OCI-LY3 (cell line): Measurements from ENCODE around the gene MYOF.

Experiments used
- EZH2phosphoT487 ChIP-seq: fragments of 200-600 bp; shearing (Covaris generic); IDR thresholded peaks from 2 replicates; pipeline ENCODE4 v1.6.1; 2018; ENCODE audit warnings: antibody characterized with exemption, mixed run types, low read depth
- TF ChIP-seq, protein P1 (sequence below): fragments of 200-600, 300-600 bp; sonication (generic); IDR thresholded peaks from 2 replicates; pipeline ENCODE4 v1.5.1; 2014; ENCODE audit warnings: antibody characterized with exemption, low read length, low read depth

DNA sequence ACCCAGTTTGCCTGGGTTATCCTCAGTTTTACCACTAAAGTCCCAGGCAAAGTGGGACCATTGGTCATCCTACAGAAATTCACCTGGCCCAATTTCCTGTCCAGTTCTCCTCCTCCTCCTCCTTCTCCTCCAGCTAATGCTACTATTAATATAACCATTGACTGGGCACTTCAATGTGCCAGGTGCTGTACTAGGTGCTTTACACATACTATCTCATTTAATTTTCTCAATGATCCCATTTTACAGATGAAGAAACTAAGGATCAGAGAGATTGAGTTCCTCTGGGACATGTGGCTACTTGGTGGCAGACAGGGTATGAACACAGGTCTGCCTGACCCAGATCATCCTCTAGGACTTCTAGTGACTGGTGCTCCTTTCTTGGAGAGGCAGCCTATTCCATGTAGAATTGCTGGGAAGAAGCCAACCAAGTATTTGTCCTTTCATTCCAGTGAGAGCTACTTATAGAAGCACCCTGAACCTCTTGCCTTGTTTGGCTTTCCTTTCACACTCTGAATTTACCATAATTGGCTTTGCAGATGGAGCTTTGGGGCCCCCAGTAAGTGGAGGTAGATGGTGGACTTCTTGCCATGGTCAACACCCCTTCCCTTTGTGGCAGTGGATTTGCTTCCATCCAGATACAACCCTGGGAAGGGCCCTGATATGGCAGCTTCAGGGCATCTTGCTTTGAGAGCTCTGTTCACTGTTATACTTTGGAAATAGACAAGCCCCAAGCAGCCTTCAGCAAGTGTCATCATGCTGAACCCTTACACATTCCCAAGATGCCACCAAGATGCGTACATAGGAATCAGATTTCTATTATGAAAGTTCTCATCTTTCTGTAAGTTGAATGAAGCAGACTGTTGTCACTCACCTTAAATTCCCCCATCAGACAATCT lies 78.7 kb downstream of the MYOF start:
- TF ChIP-seq, protein P1, sequence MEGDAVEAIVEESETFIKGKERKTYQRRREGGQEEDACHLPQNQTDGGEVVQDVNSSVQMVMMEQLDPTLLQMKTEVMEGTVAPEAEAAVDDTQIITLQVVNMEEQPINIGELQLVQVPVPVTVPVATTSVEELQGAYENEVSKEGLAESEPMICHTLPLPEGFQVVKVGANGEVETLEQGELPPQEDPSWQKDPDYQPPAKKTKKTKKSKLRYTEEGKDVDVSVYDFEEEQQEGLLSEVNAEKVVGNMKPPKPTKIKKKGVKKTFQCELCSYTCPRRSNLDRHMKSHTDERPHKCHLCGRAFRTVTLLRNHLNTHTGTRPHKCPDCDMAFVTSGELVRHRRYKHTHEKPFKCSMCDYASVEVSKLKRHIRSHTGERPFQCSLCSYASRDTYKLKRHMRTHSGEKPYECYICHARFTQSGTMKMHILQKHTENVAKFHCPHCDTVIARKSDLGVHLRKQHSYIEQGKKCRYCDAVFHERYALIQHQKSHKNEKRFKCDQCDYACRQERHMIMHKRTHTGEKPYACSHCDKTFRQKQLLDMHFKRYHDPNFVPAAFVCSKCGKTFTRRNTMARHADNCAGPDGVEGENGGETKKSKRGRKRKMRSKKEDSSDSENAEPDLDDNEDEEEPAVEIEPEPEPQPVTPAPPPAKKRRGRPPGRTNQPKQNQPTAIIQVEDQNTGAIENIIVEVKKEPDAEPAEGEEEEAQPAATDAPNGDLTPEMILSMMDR, result no peak
- TF ChIP-seq EZH2phosphoT487, result no peak
